HEK293 (cell line): ENCODE results near the gene RTN4RL2.

Experiments used
- CTCF ChIA-PET: fragments of 350-600 bp; formaldehyde crosslinking; extraction: SDS; loops from one replicate; lab custom pipeline; 2021; ENCODE audit warnings: antibody characterized with exemption; lab: Yijun Ruan, JAX
- POLR2A ChIA-PET: fragments of 300-600 bp; formaldehyde crosslinking; extraction: SDS; loops from one replicate; lab custom pipeline; 2020; ENCODE audit warnings: antibody characterized with exemption, inconsistent platforms; lab: Yijun Ruan, JAX
- H3K27ac ChIP-seq: fragments of 200-500 bp; sonication (Bioruptor generic); 2 replicates; pipeline ENCODE4 v1.5.1; 2014; ENCODE audit warnings: low read depth, low read length, control low read depth, inconsistent platforms; ENCODE audit errors: extremely low read depth
- H3K36me3 ChIP-seq, 2 experiments: fragments of 200-500 bp in 1 of 2; sonication (Bioruptor generic) in 1 of 2; 1 replicate in 1 of 2; 2 replicates in 1 of 2; pipeline ENCODE4 v1.5.1; 2014 to 2017; ENCODE audit warnings: inconsistent platforms in 2 of 2, low read length in 2 of 2; ENCODE audit not compliant: control insufficient read depth in 2 of 2, insufficient read depth in 1 of 2
- H3K4me1 ChIP-seq: fragments of 200-500 bp; sonication (Bioruptor generic); 2 replicates; pipeline ENCODE4 v1.5.1; 2014; ENCODE audit warnings: mild to moderate bottlenecking, low read length, inconsistent platforms; ENCODE audit not compliant: control insufficient read depth, insufficient read depth
- H3K4me3 ChIP-seq: 2 replicates; pipeline ENCODE4 v1.5.1; 2011; ENCODE audit warnings: low read depth, mild to moderate bottlenecking, control low read depth, low read length, moderate library complexity
- H3K9me3 ChIP-seq: fragments of 200-500 bp; sonication (Bioruptor generic); 2 replicates; pipeline ENCODE4 v1.5.1; 2014; ENCODE audit warnings: low read depth, low read length, inconsistent platforms; ENCODE audit not compliant: control insufficient read depth, insufficient read depth
- FEZF1 ChIP-seq: fragments of 450-650 bp; formaldehyde crosslinking; IDR thresholded peaks from 2 replicates; pipeline ENCODE4 v1.5.1; 2016; ENCODE audit warnings: missing biosample characterization, missing genetic modification characterization
- GLIS1 ChIP-seq: fragments of 450-650 bp; formaldehyde crosslinking; IDR thresholded peaks from 2 replicates; pipeline ENCODE4 v1.5.1; 2016; ENCODE audit warnings: missing biosample characterization, missing genetic modification characterization
- HOXD13 ChIP-seq: sonication (generic); formaldehyde crosslinking; IDR thresholded peaks from 2 replicates; pipeline ENCODE4 v1.8.0; 2022; ENCODE audit warnings: missing genetic modification reagents, borderline replicate concordance
- RBAK ChIP-seq: fragments of 450-650 bp; formaldehyde crosslinking; IDR thresholded peaks from 2 replicates; pipeline ENCODE4 v1.5.1; 2016; ENCODE audit warnings: missing biosample characterization, missing genetic modification characterization
- SCRT1 ChIP-seq: fragments of 450-650 bp; formaldehyde crosslinking; IDR thresholded peaks from 2 replicates; pipeline ENCODE4 v1.5.1; 2016; ENCODE audit warnings: missing biosample characterization, missing genetic modification characterization, borderline replicate concordance
- TRIM28 ChIP-seq: IDR thresholded peaks from 2 replicates; pipeline ENCODE4 v1.6.1; 2011; ENCODE audit warnings: low read length, control low read depth, borderline replicate concordance
- ZBTB11 ChIP-seq: fragments of 450-650 bp; formaldehyde crosslinking; conservative IDR thresholded peaks from 2 replicates; pipeline ENCODE4 v1.5.1; 2016; ENCODE audit warnings: low read depth, missing biosample characterization, missing genetic modification characterization
- ZBTB17 ChIP-seq: fragments of 450-650 bp; formaldehyde crosslinking; IDR thresholded peaks from 2 replicates; pipeline ENCODE4 v1.5.1; 2016; ENCODE audit warnings: missing biosample characterization, missing genetic modification characterization
- ZIC2 ChIP-seq: fragments of 450-650 bp; formaldehyde crosslinking; IDR thresholded peaks from 2 replicates; pipeline ENCODE4 v1.5.1; 2016; ENCODE audit warnings: missing biosample characterization, missing genetic modification characterization
- ZNF10 ChIP-seq: fragments of 450-650 bp; formaldehyde crosslinking; IDR thresholded peaks from 2 replicates; pipeline ENCODE4 v1.5.1; 2017; ENCODE audit warnings: missing biosample characterization, missing genetic modification characterization
- ZNF133 ChIP-seq: fragments of 450-650 bp; formaldehyde crosslinking; IDR thresholded peaks from 2 replicates; pipeline ENCODE4 v1.5.1; 2016; ENCODE audit warnings: missing biosample characterization, missing genetic modification characterization
- ZNF140 ChIP-seq: fragments of 450-650 bp; formaldehyde crosslinking; IDR thresholded peaks from 2 replicates; pipeline ENCODE4 v1.5.1; 2016; ENCODE audit warnings: missing biosample characterization, missing genetic modification characterization
- ZNF169 ChIP-seq: fragments of 450-650 bp; formaldehyde crosslinking; IDR thresholded peaks from 2 replicates; pipeline ENCODE4 v1.5.1; 2016; ENCODE audit warnings: missing biosample characterization, missing genetic modification characterization
- ZNF174 ChIP-seq: fragments of 450-650 bp; formaldehyde crosslinking; IDR thresholded peaks from 2 replicates; pipeline ENCODE4 v1.5.0; 2017; ENCODE audit warnings: missing biosample characterization, mild to moderate bottlenecking, missing genetic modification characterization
- ZNF184 ChIP-seq: fragments of 450-650 bp; IDR thresholded peaks from 2 replicates; pipeline ENCODE4 v1.5.1; 2018; ENCODE audit warnings: missing biosample characterization, mild to moderate bottlenecking, missing genetic modification characterization
- ZNF214 ChIP-seq: fragments of 450-650 bp; formaldehyde crosslinking; IDR thresholded peaks from 2 replicates; pipeline ENCODE4 v1.5.1; 2017; ENCODE audit warnings: missing biosample characterization, mild to moderate bottlenecking, missing genetic modification characterization, borderline replicate concordance
- ZNF280D ChIP-seq: fragments of 450-650 bp; formaldehyde crosslinking; IDR thresholded peaks from 2 replicates; pipeline ENCODE4 v1.5.1; 2016; ENCODE audit warnings: missing biosample characterization, missing genetic modification characterization
- ZNF366 ChIP-seq: fragments of 450-650 bp; formaldehyde crosslinking; conservative IDR thresholded peaks from 2 replicates; pipeline ENCODE4 v1.5.1; 2016; ENCODE audit warnings: missing biosample characterization, missing genetic modification characterization
- ZNF518A ChIP-seq: fragments of 450-650 bp; formaldehyde crosslinking; conservative IDR thresholded peaks from 2 replicates; pipeline ENCODE4 v1.5.1; 2016; ENCODE audit warnings: low read depth, missing biosample characterization, missing genetic modification characterization
- ZNF529 ChIP-seq: fragments of 450-650 bp; formaldehyde crosslinking; IDR thresholded peaks from 2 replicates; pipeline ENCODE4 v1.5.1; 2017; ENCODE audit warnings: missing genetic modification characterization, missing biosample characterization; ENCODE audit not compliant: insufficient replicate concordance
- ZNF610 ChIP-seq: fragments of 450-650 bp; formaldehyde crosslinking; IDR thresholded peaks from 2 replicates; pipeline ENCODE4 v1.5.1; 2016; ENCODE audit warnings: missing biosample characterization, missing genetic modification characterization, borderline replicate concordance
- ZNF654 ChIP-seq: fragments of 450-650 bp; formaldehyde crosslinking; IDR thresholded peaks from 2 replicates; pipeline ENCODE4 v1.5.1; 2016; ENCODE audit warnings: low read depth, missing biosample characterization, missing genetic modification characterization
- ZNF76 ChIP-seq: fragments of 450-650 bp; formaldehyde crosslinking; IDR thresholded peaks from 2 replicates; pipeline ENCODE4; 2016; ENCODE audit warnings: low read depth, missing biosample characterization, missing genetic modification characterization, borderline replicate concordance
- ZNF768 ChIP-seq: fragments of 450-650 bp; formaldehyde crosslinking; IDR thresholded peaks from 2 replicates; pipeline ENCODE4 v1.5.1; 2018; ENCODE audit warnings: missing biosample characterization, mild to moderate bottlenecking, missing genetic modification characterization

RTN4RL2 gene

GRCh38 chr11:57479911-57480310 is 19.6 kb downstream of the RTN4RL2 start:
- no peak overlapping the region for H3K27ac ChIP-seq
- H3K4me3 ChIP-seq, result no peak overlapping the region
- no peaks in the 10 kb centered on the region for H3K9me3 ChIP-seq
- H3K4me1 ChIP-seq, result no peaks in the 10 kb centered on the region; the same call in 1 of the 2 replicates
- CTCF ChIA-PET, result interaction anchor here (0.6 to 8.9 kb wide), 8 partner anchors 12 to 317 kb away, joined by 3 to 140 read pairs (median 4); partner anchors contain the start of gene RTN4RL2
- H3K36me3 ChIP-seq, result peaks cover 0 to 7% of the 10 kb centered on the region in 2 experiments; a peak in 1 of 3 replicates
- POLR2A ChIA-PET, result no interaction called here
- TF ChIP-seq SCRT1 (tag by site-specific recombination), result no peak
- TF ChIP-seq ZNF184 (tag by site-specific recombination), result no peak
- TF ChIP-seq ZNF366 (tag by site-specific recombination), result no peak
- no peak for TF ChIP-seq ZIC2
- no peak for TF ChIP-seq ZNF10
- no peak for TF ChIP-seq ZBTB11 (tag by site-specific recombination)
- no peak for TF ChIP-seq ZNF174 (tag by site-specific recombination)
- TF ChIP-seq ZNF169, result no peak
- no peak for TF ChIP-seq RBAK
- TF ChIP-seq HOXD13 (CRISPR knock-in tag), result no peak
- no peak for TF ChIP-seq ZNF140 (tag by site-specific recombination)
- no peak for TF ChIP-seq ZNF518A
- TF ChIP-seq ZNF610, result no peak
- no peak for TF ChIP-seq ZNF133 (tag by site-specific recombination)
- no peak for TF ChIP-seq GLIS1
- no peak for TF ChIP-seq ZNF654 (tag by site-specific recombination)

- H3K36me3 ChIP-seq, result peaks cover 0 to 14% of the 10 kb centered on the region in 2 experiments; a peak in 1 of 3 replicates
- H3K4me1 ChIP-seq, result no peaks in the 10 kb centered on the region; the same call in 1 of the 2 replicates
- CTCF ChIA-PET, result interaction anchor here (0.5 to 8.9 kb wide), 15 partner anchors 9 to 316 kb away, joined by 3 to 140 read pairs (median 3); partner anchors contain the start of genes RTN4RL2 and SLC43A1
- no peak overlapping the region for H3K27ac ChIP-seq
- POLR2A ChIA-PET, result no interaction called here
- H3K4me3 ChIP-seq, result no peak overlapping the region
- H3K9me3 ChIP-seq, result no peaks in the 10 kb centered on the region
- no peak for TF ChIP-seq ZNF169
- 0 out of 2 replicates have a peak, but pooled peaks have one; percentile 8 for TF ChIP-seq GLIS1
- TF ChIP-seq ZNF76 (tag by site-specific recombination), result no peak
- TF ChIP-seq FEZF1 (tag by site-specific recombination), result peak; percentile 70
- TF ChIP-seq RBAK, result no peak
- peak; percentile 27; the same call in 1 of the 2 replicates for TF ChIP-seq ZBTB17 (tag by site-specific recombination)
- TF ChIP-seq TRIM28, result 0 out of 2 replicates have a peak, but pooled peaks have one; percentile 21
- TF ChIP-seq ZNF529, result peak; percentile 85
- no peak for TF ChIP-seq ZNF214 (tag by site-specific recombination)
- TF ChIP-seq ZNF768 (tag by site-specific recombination), result peak; percentile 84
- TF ChIP-seq ZNF280D (tag by site-specific recombination), result no peak
These were observed 20.2 kb downstream of the RTN4RL2 start for GRCh38 chr11:57480409-57481137.
